Measurements from ENCODE around the gene KISS1R.

The KISS1R gene

GRCh38 chr19:917323-918151 lies at the start of gene KISS1R:
TSS of gene KISS1R (plus strand) at chr19:917333. CDS start at chr19:917503, 170 bp downstream.
- H3K36me3 Mint-ChIP-seq: no peaks in the 10 kb centered on the region
- no peaks in the 10 kb centered on the region for H3K9me3 Mint-ChIP-seq
- H3K4me1 Mint-ChIP-seq: peaks cover 20% of the 10 kb centered on the region
- no peaks in the 10 kb centered on the region for H3K27me3 Mint-ChIP-seq
- H3K27ac Mint-ChIP-seq: no peak within 1 kb of the TSS
- H3K4me3 Mint-ChIP-seq: peak within 1 kb of the TSS; percentile 78

GRCh38 chr19:867855-868457 lies 49.2 kb upstream of the KISS1R start:
- Mint-ChIP-seq H3K4me3 (no peak overlapping the region), H3K27me3 (no peaks in the 10 kb centered on the region), H3K9me3 (no peaks in the 10 kb centered on the region), H3K4me1 (peaks cover 23% of the 10 kb centered on the region), H3K27ac (no peak overlapping the region), H3K36me3 (peaks cover 3% of the 10 kb centered on the region)

DNA sequence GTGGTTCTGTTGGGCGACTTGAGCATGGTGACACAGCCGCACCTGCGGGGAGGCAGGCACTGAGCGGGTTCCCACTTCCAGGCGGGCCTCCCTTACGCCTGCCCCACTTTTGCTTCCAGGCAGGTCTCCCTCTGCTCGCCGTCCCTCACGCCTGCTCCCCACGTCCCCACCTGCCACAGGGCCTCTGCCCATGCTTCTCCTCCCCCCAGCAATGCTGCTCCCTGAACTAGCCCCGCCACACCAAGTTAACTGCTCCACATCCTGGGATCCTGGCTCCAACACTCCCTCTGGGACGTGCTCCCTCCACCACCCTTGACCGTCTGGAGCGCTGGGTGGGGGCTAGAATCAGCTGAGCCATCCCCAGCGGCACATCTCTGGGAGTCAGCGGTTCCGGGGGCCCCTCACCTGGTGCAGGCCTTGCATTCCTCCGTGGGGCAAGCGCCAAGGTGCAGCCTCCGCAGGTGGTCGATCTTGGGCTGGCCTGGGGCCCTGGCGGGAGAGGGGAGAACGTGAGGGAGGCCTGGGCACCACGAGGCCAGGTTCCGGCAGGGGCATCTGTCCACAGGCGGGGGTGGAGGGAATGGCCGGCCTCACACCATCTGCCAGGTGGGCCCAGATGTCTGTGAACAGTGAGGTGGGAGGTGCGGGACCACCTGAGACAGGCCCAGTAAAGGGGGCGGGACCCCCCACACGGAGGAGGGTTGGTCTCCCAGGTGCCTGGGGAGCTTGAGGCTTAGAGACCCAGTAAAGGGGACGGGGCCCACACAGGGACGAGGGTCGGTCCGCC lies 48.5 kb upstream of the KISS1R start:
- H3K4me3 Mint-ChIP-seq: no peak overlapping the region
- peaks cover 17% of the 10 kb centered on the region for H3K4me1 Mint-ChIP-seq
- no peaks in the 10 kb centered on the region for H3K9me3 Mint-ChIP-seq
- H3K27me3 Mint-ChIP-seq: no peaks in the 10 kb centered on the region
- H3K27ac Mint-ChIP-seq: no peak overlapping the region
- peaks cover 3% of the 10 kb centered on the region for H3K36me3 Mint-ChIP-seq

- Mint-ChIP-seq H3K27me3 (no peaks in the 10 kb centered on the region), H3K9me3 (no peaks in the 10 kb centered on the region), H3K36me3 (peaks cover 3% of the 10 kb centered on the region), H3K4me1 (peaks cover 12% of the 10 kb centered on the region), H3K27ac (no peak overlapping the region), H3K4me3 (no peak overlapping the region)
Measured at GRCh38 chr19:869245-870177, 47.6 kb upstream of the KISS1R start.

GRCh38 chr19:870314-870713 lies 46.8 kb upstream of the KISS1R start:
- Mint-ChIP-seq H3K27me3 (no peaks in the 10 kb centered on the region), H3K27ac (peak overlapping the region; percentile 79), H3K4me3 (peak overlapping the region; percentile 36), H3K9me3 (no peaks in the 10 kb centered on the region), H3K4me1 (peaks cover 12% of the 10 kb centered on the region), H3K36me3 (peaks cover 3% of the 10 kb centered on the region)

GRCh38 chr19:870963-871401 lies 46.2 kb upstream of the KISS1R start:
- H3K9me3 Mint-ChIP-seq: no peaks in the 10 kb centered on the region
- no peaks in the 10 kb centered on the region for H3K27me3 Mint-ChIP-seq
- H3K4me1 Mint-ChIP-seq: peaks cover 12% of the 10 kb centered on the region
- H3K4me3 Mint-ChIP-seq: no peak overlapping the region
- H3K36me3 Mint-ChIP-seq: peaks cover 3% of the 10 kb centered on the region
- H3K27ac Mint-ChIP-seq: no peak overlapping the region

GRCh38 chr19:871446-872265 lies 45.5 kb upstream of the KISS1R start:
- H3K27me3 Mint-ChIP-seq: no peaks in the 10 kb centered on the region
- H3K36me3 Mint-ChIP-seq: peaks cover 3% of the 10 kb centered on the region
- peak overlapping the region; percentile 52 for H3K4me3 Mint-ChIP-seq

DNA sequence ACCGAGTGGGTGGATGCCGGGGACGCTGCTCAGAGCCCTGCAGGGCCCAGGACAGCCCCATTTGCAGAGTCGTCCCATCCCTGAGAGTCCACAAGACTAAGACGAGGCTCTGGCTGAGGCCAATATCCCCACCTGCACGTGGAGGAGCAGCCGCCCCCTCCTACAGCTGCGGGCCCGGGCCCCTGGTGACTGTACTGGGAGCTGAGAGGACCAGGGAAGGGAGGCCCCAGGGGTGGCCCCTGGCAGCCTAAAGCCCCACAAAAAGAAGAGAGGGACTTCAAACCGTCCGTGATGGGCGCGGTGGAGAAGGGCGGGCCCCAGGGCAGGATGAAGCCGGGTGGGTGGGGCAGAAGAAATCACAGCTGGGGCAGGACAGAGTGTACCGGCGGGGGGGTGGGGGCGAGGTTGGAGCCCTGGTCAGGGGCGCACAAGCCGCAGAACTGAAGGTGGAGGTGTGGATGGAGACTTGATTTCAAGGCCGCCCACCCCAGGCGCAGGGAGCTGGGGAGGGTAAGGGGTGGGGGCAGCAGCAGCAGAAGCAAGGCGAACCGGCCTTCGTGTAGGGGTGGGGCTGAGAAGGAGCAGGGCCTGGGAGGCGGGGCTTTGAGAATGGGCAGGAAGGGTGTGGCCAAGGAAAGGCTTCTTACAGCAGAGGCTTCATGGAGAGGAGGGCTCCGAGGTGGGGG lies 44.7 kb upstream of the KISS1R start:
- Mint-ChIP-seq H3K4me3 (peak overlapping the region; percentile 52), H3K27ac (peak overlapping the region; percentile 17)

More at GRCh38 chr19:871446-872265, 45.5 kb upstream of the KISS1R start:
- Mint-ChIP-seq H3K27ac (peak overlapping the region; percentile 62), H3K4me1 (peaks cover 12% of the 10 kb centered on the region), H3K9me3 (no peaks in the 10 kb centered on the region)

GRCh38 chr19:873084-873483 lies 44.0 kb upstream of the KISS1R start:
- H3K27ac Mint-ChIP-seq: no peak overlapping the region
- H3K27me3 Mint-ChIP-seq: no peaks in the 10 kb centered on the region
- peaks cover 8% of the 10 kb centered on the region for H3K4me1 Mint-ChIP-seq
- H3K4me3 Mint-ChIP-seq: no peak overlapping the region
- H3K9me3 Mint-ChIP-seq: no peaks in the 10 kb centered on the region
- no peaks in the 10 kb centered on the region for H3K36me3 Mint-ChIP-seq

More for the DNA sequence above, 44.7 kb upstream of the KISS1R start:
- no peaks in the 10 kb centered on the region for H3K9me3 Mint-ChIP-seq
- H3K4me1 Mint-ChIP-seq: peaks cover 11% of the 10 kb centered on the region
- peaks cover 3% of the 10 kb centered on the region for H3K36me3 Mint-ChIP-seq
- no peaks in the 10 kb centered on the region for H3K27me3 Mint-ChIP-seq

- no peak overlapping the region for H3K4me3 Mint-ChIP-seq
- H3K27ac Mint-ChIP-seq: no peak overlapping the region
- H3K4me1 Mint-ChIP-seq: peaks cover 8% of the 10 kb centered on the region
- no peaks in the 10 kb centered on the region for H3K27me3 Mint-ChIP-seq
- H3K9me3 Mint-ChIP-seq: no peaks in the 10 kb centered on the region
- H3K36me3 Mint-ChIP-seq: no peaks in the 10 kb centered on the region
Measured at GRCh38 chr19:873561-874041, 43.5 kb upstream of the KISS1R start.

DNA sequence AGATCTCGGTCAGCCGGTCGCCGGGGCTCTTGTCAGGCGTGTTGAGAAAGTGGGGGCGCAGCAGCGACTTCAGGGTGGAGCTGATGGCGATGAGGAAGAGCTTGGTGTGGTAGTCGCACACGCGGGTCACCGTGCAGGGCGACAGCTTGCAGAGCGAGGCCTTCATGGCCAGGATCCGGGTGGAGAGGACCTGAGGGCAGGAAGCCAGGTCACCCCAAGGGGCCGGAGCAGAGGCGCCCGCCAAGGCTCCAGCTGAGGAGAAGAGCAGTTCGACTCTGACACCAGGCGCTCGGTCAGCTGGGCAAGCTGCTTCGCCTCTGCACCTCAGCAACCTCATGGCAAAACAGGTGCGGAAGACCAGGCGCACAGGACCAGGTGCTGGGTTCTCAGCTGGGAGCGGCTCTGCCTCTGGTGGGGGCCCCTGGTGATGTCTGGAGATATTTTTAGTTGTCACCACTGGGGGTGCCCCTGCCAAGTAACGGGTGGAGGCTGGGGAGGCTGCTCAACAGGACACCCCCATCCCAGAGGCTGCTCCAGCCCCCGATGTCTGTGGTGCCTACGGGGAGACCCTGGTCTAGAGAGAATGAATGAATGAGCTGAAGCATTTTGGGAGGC lies 41.8 kb upstream of the KISS1R start:
- no peaks in the 10 kb centered on the region for H3K9me3 Mint-ChIP-seq
- H3K4me1 Mint-ChIP-seq: peaks cover 8% of the 10 kb centered on the region
- no peaks in the 10 kb centered on the region for H3K36me3 Mint-ChIP-seq
- no peak overlapping the region for H3K27ac Mint-ChIP-seq
- no peak overlapping the region for H3K4me3 Mint-ChIP-seq
- no peaks in the 10 kb centered on the region for H3K27me3 Mint-ChIP-seq

DNA sequence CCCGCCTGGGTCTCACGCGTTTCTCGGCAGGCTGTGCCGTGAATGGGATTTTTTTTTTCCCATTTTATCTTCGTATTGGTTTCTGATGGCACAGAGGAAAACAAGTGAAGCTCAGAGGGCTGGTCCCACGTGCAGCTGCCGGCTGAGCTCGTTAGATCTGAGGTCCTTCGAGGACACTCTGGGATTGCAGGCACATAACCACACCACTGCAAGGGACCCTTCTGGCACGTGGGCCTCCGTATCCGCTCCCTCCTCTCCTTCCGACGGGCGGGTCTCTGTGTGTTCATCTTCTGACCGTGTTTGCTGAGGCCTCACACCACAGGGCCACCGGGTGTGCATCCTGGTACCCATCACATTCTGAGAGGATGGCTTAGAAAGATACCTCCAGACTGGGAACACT lies 41.0 kb upstream of the KISS1R start:
- Mint-ChIP-seq H3K9me3 (no peaks in the 10 kb centered on the region), H3K4me1 (peaks cover 8% of the 10 kb centered on the region), H3K27ac (no peak overlapping the region), H3K27me3 (no peaks in the 10 kb centered on the region), H3K4me3 (no peak overlapping the region), H3K36me3 (no peaks in the 10 kb centered on the region)

- no peak overlapping the region for H3K4me3 Mint-ChIP-seq
- no peaks in the 10 kb centered on the region for H3K36me3 Mint-ChIP-seq
- no peaks in the 10 kb centered on the region for H3K27me3 Mint-ChIP-seq
- no peaks in the 10 kb centered on the region for H3K9me3 Mint-ChIP-seq
- peaks cover 8% of the 10 kb centered on the region for H3K4me1 Mint-ChIP-seq
- H3K27ac Mint-ChIP-seq: no peak overlapping the region
Measured at GRCh38 chr19:876780-877314, 40.3 kb upstream of the KISS1R start.
